SK-N-DZ (cell line): ENCODE data around the gene SLC8A1.

Experiments used
- DNase-seq: peaks from one replicate; pipeline ENCODE4 v3.0.0-alpha.2; 2015; ENCODE audit warnings: low spot score

Gene SLC8A1

DNA sequence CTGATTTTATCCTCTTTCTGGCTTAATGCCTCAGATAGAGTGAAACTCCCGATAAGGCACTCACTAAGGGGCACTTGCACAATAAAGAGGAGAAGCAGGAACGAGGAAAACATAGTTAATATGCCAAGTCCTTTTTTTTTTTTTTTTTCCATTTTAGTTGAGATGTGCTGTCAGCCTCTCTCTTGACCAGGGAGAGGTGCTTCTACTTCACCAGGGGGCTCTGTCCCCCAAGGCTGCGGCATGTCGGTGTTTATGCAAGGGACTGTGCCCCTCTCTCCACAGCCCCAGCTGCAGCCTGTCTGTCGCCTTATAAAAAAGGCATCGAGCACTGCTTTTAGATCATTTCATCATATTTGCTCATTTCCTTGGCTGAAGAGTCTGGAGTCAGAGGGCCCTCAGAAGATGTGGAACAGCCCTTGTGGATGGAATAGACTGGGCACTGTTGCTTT, 178.1 kb downstream of the SLC8A1 start:
- DNase-seq, result no peak

DNA sequence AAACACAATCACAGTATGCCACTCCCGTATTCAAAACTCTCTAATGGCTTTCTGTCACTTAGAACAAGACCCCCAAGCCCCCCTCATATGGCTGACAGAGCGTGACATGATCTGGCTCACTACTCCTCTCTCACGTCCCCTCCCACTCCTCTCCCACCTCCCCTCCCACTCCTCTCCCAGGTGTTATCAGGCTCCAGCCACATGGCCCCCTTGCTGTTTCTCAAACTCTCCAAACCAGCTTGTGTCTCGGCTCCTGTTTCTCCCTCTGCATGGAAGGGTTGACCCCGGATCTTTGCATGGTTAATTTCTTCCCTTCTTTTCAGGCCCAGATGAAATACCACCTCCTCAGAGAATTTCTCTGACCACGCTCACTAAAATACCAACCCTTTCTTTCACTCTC, 180.8 kb downstream of the SLC8A1 start:
- peak; percentile 52 for DNase-seq

DNA sequence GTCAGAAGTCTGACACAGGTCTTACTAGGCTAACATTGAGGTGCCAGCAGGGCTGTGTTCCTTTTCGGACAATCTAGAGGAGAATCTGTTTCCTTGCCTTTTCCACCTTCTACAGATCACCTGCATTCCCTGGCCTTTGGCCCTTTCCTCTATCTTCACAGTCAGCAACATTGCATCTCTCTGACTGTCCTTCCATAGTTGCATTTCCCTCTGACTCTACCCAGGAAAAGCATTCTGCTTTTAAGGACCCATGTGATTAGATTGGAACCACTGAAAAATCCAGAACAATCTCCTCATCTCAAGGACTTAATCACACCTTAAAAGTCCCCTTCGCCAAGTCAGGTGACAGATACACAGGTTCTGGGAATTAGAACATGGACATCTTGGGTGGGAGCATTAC, 181.5 kb downstream of the SLC8A1 start:
- DNase-seq, result no peak

DNA sequence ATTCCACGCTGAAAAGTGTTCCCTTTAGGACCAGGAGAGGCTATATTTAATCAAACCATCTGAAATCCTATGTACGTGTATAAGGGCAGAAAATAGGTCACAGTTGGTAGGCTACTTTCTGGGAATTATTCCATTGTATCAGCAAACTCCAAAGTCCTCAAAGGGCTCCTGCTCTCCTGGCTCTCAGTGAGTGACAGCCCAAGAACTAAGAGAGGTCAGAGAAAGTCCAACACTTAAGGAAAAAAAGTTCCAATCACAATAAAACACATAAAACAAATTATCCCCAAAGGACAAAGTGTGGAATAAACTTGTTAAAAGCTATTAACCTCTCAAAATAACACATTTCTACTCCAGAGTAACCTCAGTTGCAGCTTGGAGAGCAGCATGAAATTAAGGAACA, 183.3 kb downstream of the SLC8A1 start:
- no peak for DNase-seq

DNA sequence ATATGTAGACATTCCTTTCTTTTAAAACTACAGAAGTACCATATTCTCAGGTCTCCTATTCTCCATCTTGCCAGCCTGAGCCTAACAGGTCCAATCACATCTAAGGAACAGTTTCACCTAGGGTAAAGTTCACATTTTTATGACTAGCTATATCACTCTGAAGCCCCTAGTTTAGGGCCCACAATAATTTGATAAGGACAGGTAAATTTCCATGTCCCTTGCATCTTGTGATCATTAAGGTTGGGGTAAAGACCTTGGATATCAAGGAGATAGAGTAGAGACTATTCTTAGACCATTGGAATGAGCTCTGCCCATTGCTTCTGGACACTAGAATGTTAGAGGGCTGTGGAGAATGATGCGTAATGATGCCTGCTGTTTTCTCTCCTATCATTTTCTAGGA, 185.7 kb downstream of the SLC8A1 start:
- no peak for DNase-seq

DNA sequence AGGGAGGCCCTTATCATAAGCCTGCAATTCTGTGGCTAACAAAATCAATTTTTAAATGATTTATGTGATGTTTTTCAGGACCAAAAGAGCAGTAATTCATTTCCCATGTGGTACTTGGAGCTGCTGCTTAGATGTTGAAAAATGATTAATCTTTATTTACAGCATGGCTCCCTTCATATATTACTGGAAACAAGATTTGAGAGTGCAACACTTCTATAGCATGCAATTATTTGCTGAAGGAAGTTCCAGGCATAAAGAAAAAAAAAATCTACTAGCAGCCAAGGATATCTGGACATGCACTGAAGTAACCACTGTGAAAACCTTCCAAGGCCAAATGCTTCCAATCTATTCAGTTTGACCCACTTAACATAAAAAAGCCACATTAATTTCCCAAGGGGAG, 186.3 kb downstream of the SLC8A1 start:
- peak; percentile 80 for DNase-seq

DNA sequence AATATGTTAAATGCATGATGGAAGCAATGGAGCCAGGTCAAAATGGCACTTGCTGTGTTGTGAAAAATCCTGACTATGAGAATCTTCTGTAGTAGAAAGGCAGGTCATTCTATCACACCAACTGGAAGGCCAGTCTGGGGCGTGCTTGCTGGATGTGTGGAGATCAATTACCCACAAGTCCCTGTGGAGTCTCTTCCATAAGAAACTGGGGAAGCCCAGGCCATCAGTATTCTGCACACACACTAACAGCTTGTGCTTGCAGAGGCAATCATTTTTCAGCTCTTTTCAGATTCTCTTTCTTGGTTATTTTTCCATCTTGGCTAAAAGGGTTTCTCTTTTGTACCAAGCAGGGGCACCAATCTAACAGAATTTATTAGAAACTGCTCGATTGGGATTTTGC, 190.8 kb downstream of the SLC8A1 start:
- no peak for DNase-seq

DNA sequence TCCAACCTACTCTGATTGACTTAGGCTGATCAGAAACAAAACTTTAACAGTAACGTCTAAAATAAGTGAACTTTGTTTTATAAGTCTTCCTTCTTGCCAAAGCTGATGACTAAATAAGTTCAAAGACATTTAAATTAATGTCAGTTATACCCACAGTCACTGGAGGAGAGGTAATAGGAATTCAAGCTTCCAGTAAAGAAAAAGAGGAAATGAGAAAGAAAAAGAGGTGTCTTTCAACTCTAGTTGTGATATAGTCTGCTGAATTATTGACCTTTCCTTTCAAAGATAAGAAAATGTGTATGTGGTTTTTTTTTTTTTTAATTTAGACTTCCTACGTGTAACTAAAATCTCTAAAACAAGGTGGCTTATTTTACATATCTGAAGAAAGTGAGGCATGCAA, 191.5 kb downstream of the SLC8A1 start:
- DNase-seq, result no peak

DNA sequence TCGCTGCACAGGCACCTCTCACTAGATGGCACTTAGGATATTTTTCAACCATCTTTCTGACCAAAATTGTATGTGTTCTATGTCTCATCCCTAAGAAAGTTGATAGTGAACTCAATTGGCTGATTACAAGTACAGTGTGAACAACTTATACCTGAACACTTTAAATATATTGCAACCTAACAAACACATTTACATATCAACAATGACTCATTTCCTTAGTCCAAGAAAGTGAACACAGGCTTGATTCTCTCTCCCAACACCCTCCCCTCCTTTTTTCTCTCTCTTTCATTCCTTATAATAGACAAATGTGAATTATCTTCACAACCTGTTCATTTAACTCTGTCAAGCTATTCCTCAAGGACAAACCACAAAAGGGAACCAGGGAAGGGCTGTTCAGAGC, 192.0 kb downstream of the SLC8A1 start:
- no peak for DNase-seq

DNA sequence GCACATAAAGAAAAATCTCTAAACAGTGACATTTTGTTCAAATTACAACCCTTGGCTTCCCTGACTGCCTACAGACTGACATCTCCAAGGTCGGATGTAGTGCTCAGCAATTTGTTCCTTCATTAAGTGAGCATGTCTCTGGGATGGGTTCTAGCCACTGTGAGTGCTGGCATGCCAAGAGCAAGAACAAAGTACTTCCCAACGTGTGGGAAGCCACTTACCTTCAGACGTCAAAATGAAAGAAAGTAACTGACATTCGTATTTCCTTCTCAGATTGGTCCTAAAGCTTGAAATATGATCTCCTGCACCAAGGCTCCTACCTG, 193.8 kb downstream of the SLC8A1 start:
- no peak for DNase-seq

DNA sequence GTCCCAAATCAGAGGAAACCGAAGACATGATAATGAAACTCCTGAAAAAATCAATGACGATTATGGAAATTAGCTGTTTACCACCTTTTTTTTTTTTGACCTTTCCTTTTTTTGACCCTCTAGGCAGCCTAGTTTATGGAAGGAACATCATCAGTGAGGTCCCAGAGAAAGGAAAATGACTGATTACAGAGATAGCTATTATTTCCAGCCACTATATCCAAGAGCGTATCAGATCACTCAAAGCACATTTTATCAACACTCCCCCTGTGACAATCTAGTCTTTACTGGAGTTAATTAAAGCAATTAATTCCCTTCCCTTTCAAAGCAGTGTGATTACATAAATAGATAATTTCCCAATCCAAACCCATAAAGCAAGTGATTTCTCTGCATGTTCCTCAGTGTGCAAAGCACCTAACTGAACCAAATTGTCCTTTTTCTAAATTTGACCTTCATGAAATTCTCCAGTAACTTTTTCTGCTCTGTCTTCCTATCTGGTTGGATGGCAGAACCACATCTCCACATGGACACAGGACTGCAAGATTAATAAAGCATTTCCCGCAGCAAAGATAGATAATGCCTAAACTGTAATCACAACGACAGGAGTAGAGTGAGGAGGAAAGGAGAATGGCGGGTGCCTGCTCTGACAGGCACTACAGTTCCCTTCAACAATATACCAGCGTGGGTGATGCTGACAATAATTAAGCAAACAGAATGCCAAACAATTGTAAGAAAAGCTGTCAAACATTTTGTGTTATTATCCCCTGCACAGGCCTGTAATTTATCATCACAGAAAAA, 194.4 kb downstream of the SLC8A1 start:
- DNase-seq, result no peak

DNA sequence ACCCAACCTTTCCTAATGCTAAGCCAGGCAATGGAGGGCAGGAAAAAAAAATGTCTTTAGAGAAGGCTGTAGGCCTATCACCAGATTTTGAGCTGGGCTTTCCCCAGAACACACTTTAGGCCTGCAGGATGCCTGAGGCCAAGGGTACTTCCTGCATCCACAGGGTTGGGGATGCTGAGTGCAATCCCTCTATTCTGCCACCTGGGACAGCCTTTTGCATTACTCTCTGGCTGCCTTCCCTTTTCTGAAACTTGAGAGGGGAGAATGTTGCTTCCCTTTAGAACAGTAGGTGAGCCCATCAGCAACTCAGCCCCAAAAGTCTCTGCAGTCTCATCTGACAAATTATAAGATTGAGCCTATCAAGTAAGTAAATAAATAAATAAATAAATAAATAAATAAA, 195.2 kb downstream of the SLC8A1 start:
- DNase-seq, result peak; percentile 53

DNA sequence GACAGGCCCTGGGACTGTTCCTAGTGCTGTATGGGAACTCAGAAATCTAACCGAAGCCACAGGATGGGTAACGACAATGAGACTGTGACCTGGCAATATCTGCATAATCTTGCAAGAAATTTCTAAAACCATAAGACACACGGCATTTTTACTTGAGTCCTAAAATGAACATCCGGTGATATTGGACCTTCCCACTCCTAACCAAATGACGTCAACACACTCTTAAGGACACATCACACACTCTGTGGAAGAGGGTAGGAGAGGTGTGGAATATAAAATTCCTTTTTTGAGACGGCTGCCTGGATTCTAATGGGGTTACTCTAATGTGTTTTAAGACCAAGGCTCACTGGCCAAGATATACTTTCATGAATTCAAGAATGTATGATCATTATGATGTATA, 195.9 kb downstream of the SLC8A1 start:
- DNase-seq, result no peak

DNA sequence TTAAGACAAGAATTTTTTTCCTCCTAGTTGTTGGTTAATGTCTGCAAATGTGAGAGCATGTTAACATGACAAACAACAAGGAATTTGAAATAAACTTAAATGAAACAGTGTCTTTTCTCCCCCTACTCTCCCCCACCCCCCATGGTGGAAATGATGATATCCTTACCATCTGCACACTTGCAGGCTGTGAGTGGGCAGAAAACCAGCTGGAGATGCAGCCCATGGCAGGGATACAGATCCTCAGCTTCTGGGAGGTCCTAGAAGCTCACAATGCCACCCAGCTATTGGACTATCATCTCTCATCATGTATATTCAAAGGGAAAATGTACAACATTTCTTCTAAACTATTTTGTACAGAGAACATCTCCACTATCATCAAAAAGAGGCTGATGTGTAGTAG, 196.8 kb downstream of the SLC8A1 start:
- no peak for DNase-seq

DNA sequence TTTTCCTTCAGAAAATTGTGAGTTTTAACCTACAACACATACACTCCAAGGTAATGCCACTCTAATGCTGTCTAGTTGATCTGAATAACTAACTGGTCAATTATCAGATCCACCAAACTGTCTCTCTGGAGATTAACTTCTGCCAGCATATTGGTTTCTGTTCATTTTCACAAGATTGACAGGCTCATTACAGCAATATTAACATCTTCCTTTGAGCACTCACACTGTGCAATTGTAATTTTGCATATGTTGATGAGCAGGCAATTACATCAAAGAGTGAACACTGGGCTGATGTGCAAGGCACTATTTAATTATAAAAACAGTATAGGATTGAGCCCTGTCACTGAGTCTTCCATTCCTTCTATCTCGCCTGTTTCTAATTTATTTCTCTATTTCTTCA, 197.3 kb downstream of the SLC8A1 start:
- DNase-seq, result no peak

DNA sequence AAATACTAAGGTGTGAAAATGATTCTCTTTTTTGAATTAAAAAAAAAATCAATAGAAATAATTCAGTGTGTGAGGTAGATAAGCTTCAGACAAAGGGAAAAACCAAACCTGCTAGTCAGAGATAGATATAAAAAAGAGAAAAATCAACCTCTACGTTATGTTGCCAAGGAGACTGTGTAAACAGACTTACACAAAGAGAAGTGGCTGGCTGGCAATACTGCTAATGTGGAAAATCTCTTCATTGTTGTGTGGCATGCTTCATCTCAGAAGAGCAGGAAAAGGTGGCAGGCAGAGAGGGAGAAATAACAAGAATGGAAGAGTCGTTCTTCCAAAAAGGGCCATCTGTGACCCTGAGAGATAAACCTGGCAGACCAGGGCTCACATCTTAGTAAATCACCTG, 200.8 kb downstream of the SLC8A1 start:
- DNase-seq, result no peak

DNA sequence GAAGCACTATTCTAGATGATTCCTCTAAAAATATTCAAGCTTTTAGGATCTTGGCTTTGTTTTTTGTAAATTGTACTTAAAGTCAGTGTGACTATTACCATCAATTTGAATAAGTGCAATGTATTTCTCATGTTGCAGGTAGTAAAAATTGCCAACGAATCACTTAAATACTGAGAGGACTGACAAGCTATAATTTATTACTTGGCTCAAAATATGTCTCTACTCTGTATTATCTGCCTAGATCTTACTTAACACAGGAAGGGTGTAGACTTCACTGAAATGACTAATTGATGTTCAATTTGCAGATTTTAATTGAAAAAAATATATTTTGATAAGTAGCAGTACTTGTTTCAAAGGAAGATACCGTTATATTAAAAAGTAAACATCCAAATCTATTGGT, 202.3 kb downstream of the SLC8A1 start:
- no peak for DNase-seq

DNA sequence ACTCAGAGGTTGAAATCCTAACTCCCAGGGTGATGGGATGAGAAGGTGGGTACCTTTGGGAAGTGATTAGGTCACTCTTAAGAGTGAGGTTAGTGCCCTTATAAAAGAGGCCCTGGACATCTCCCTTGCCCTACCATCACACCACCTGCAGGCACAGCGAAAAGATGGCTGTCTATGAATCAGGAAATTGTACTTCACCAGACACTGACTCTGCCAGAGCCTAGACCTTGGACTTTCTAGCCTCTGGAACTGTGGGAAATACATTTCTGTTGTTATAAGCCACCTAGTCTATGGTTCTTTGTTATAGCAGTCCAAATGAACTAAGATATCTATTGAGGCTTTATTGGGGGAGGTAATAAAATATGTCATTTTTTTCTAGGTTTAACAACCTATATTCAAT, 203.6 kb downstream of the SLC8A1 start:
- no peak for DNase-seq

DNA sequence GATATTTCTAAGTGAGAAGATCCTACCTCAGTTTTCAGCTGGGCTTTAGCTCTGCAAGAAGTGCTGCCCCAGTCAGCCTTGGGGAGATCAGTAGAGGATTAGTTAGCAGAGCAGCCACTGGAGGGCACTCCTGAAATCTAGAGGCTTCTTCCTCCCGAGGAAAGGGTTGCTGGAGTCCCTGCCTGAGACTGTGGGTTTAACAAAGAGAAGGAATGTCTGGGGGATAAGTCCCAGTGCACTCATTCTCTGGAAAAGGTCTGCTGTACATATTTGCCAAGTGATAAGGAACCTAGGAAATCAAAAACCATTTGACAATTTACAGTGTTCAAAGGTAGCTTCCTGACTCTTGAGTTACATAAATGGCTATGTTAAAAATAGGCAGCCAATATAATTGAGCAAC, 207.2 kb downstream of the SLC8A1 start:
- peak; percentile 64 for DNase-seq

DNA sequence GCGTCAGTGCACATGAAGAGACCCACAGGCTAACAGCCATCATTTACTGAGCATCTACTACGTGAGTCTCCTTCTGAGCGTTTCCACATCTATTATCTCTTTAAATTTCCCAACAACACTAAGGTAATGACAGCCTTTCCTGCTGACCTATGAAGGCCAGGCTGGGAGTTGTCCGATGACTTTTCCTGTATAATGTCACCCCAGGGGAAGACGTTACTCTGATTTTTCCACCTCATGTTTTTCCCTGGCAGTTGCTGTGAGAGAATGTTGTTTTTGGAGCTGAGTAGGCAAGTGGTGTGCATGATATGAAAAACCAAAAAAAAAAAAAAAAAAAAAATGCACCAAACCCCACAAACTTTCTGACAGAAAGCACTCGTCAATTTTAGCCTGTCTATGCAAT, 207.6 kb downstream of the SLC8A1 start:
- DNase-seq, result no peak

DNA sequence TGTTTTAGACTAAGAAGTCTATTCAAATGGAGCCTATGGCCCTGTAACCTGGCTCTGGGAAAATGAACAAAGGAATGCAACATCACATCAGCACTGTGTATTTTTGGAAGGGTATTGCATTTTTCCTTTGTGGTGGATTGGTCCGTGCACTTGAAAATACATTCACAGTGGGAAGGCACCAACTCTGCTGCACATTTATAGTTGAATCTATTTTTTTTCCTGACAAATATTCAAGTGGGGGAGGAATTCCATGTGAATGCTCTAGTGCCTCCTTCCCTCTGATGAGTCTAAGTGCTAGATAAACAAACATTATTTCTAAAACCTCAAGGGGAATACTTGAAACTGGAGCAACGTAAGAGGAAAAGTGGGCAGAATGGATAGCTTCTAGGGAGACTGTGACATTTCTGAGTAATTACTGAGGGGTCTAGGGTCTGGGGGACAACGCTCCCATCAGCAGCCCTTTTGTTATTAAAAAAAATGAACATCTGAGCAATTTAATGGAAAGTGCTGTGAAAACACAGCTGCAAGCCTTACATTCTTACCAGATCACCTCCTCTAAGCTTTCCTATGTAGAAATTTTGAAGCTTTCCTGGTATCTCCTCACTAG, 208.2 kb downstream of the SLC8A1 start:
- DNase-seq, result no peak

DNA sequence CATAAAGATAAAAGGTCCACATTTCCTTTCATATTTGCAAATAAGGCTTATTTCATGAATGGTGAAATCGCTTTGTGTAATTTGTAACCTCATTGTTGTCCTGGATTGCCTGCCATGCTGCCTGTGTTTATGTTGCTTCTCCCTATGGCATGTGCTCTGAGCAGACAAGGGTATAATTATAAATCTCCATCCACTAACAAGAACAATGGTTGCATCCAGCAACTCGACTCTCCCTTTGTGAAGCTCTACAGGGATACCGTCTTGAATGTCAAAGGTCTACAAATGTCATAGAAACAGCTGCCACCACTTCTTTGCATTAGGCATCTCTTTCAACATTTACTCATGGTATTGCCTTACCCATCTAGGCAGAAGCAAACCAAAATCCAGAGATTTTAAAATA, 209.6 kb downstream of the SLC8A1 start:
- no peak for DNase-seq

DNA sequence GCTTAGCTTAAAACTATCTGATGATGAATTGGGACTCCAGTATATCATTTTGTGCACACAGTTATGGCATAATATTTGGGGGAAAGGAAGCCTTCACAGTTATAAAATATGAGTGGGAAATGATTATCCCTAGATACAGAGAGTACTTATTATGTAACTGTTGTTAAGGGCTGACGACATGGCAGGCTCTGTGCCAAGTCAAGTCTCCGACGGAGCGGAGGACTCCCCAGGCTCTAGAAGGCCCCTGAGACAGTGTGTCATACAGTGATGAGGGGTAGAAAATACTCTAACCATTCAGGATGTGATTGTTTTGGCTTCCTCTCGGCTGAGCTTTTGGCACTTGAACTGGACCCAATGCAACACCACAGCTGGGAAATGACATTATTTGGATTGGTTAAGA, 211.8 kb downstream of the SLC8A1 start:
- no peak for DNase-seq
